ENCODE results near the gene S1PR3.

S1PR3 gene

DNA sequence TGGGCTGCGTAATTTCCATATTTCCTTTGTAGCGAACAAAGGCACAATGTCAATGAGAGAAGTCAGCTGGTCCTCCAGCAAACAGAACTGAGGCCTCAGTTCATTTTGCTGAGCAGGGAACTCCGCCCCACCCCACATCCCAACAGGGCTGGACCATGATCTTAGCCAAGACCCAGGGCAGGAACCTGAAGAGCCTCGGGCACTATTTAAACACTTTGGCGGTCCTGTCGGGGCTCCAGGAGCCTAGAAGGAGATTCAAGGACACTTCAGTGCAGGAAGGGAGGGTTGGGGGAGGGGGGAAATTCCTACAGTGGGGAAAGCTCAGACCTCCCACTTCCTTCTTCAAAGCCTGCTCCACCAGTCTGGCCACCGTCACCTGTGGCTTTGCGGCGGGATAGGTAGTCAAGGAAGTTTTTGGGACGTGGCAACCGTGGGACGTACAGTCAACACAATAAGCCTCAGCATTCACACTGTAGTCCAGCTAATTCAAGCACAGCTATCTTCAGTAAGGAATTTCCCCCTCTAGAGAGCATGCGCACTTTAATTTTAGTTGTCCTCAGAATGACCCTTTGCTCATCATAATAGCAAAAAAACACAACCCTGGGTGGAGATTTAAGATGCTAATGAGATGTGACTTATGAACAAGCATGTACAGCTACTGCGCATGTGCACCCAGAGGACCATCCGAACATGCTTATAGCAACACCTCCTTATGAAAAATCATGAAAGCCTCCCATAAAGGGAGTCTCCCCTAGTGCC, 30.9 kb downstream of the S1PR3 start:
- H3K27ac ChIP-seq (ENCODE audit: low read depth, low read length): peak overlapping the region; percentile 16

DNA sequence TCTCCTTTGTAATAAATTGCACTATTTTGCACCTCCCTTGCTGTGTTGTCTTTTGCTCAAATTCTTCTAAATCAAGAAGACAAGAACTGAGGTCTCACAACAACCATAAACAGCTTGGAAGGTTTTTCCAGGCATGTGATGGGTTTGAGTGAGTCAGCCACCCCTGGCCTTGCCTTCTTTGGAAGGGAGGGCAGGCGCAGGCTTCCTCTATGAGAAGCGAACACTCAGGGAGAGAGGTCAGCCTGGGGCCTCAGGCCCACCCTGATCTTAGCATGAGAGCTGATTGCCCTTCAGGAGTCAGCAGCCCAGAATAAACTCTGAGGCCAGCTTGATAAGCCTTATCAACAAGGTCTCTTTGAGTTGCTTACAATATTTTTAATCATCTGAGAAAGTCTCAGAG, 31.6 kb downstream of the S1PR3 start:
- Histone ChIP-seq H3K27ac (ENCODE audit: low read depth, low read length) (peak overlapping the region; percentile 0), H3K9ac (ENCODE audit: low read length) (no peak overlapping the region), H3K4me3 (ENCODE audit: low read length) (no peak overlapping the region), H3K4me1 (ENCODE audit: control insufficient read depth, insufficient read depth, low read length) (peaks cover 13% of the 10 kb centered on the region), H3K36me3 (ENCODE audit: control insufficient read depth, insufficient read depth, low read length) (no peaks in the 10 kb centered on the region), H3K27me3 (ENCODE audit: control insufficient read depth, insufficient read depth, low read length) (no peaks in the 10 kb centered on the region)

More for the DNA sequence above, 30.9 kb downstream of the S1PR3 start:
- Histone ChIP-seq H3K4me3 (ENCODE audit: low read length) (peak overlapping the region; percentile 21), H3K27me3 (ENCODE audit: control insufficient read depth, insufficient read depth, low read length) (no peaks in the 10 kb centered on the region), H3K9ac (ENCODE audit: low read length) (no peak overlapping the region), H3K36me3 (ENCODE audit: control insufficient read depth, insufficient read depth, low read length) (no peaks in the 10 kb centered on the region), H3K4me1 (ENCODE audit: control insufficient read depth, insufficient read depth, low read length) (peaks cover 13% of the 10 kb centered on the region)

DNA sequence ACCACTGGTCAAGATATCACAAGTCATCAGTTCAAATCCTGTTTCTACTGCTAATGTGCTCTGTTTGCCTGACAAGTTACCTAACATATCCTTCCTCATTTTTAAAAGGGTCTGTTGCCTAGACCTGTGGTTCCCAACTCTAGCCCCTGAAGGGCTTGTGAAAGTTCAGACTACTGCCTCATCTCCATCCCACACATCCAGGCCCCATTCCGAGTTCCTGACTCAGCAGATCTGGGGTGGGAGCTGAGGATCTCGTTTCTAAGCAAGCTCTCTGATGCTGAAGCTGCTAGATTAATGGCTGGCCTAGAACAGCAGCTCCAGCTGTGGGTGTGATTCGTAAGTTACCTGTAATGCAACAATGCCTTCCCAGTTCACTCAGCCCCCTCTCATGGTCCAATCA, 32.5 kb downstream of the S1PR3 start:
- Histone ChIP-seq H3K36me3 (ENCODE audit: control insufficient read depth, insufficient read depth, low read length) (no peaks in the 10 kb centered on the region), H3K9ac (ENCODE audit: low read length) (no peak overlapping the region), H3K4me1 (ENCODE audit: control insufficient read depth, insufficient read depth, low read length) (peaks cover 13% of the 10 kb centered on the region), H3K27me3 (ENCODE audit: control insufficient read depth, insufficient read depth, low read length) (no peaks in the 10 kb centered on the region), H3K4me3 (ENCODE audit: low read length) (no peak overlapping the region), H3K27ac (ENCODE audit: low read depth, low read length) (no peak overlapping the region)

DNA sequence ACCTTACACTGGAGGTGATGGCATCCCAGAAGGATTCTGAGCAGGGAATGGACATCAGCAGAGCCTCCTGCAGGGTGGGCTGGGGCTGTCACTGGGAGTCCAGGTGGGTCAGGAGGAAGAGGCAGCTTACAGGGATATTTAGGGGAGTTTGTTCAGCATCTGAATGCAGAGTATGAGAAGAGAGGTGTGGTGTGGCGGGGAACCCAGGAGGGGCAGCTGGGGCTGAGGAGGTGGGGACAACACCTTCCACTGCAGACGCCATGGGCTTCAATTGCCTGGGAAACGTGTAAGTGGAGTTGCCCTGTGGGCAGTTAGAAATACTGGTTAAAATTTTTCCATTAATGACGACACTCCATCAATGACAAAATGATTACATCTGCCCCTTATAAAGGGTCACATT, 33.5 kb downstream of the S1PR3 start:
- Histone ChIP-seq H3K4me1 (ENCODE audit: control insufficient read depth, insufficient read depth, low read length) (peaks cover 13% of the 10 kb centered on the region), H3K4me3 (ENCODE audit: low read length) (no peak overlapping the region), H3K9ac (ENCODE audit: low read length) (no peak overlapping the region), H3K27ac (ENCODE audit: low read depth, low read length) (no peak overlapping the region), H3K36me3 (ENCODE audit: control insufficient read depth, insufficient read depth, low read length) (no peaks in the 10 kb centered on the region), H3K27me3 (ENCODE audit: control insufficient read depth, insufficient read depth, low read length) (no peaks in the 10 kb centered on the region)

DNA sequence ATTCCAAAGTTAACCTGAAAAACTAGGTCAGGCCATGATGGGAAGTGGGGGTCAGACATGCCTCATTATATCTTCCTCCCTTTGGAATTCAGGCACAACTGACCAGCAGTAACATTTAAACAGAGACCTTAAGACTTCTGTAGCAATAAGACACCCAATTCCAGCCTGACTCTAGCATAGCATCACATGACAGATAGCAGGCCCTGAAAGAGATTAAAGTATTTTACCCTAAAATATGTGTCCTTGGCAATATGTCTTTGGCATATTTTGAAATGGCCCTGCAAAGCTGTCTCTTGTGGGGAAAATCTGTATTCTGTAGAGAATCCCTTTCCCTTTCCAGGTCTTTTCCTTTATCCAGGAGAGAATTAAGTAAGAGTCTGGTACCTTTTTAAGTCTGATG, 34.3 kb downstream of the S1PR3 start:
- Histone ChIP-seq H3K4me3 (ENCODE audit: low read length) (no peak overlapping the region), H3K9ac (ENCODE audit: low read length) (no peak overlapping the region), H3K36me3 (ENCODE audit: control insufficient read depth, insufficient read depth, low read length) (no peaks in the 10 kb centered on the region), H3K27ac (ENCODE audit: low read depth, low read length) (no peak overlapping the region), H3K4me1 (ENCODE audit: control insufficient read depth, insufficient read depth, low read length) (peaks cover 13% of the 10 kb centered on the region), H3K27me3 (ENCODE audit: control insufficient read depth, insufficient read depth, low read length) (no peaks in the 10 kb centered on the region)

DNA sequence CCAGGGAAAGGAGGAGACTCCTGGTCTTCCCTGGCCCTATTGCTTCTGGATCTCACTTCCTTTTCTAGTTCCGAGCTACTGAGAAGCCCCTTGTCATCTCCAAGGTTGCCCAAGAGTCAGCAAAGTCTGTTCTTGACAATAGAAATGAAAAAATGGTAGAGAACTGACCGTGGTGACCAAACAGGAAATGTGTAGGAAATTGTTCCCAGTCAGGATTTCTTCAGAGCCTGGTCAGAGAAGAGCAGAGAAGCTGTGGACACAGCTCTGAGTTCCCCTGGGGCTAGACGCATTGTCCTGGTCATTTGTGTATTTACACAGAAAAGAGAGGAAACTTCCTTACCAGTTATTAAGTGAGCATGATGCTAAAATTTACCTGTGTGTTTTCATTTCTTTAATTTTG, 35.6 kb downstream of the S1PR3 start:
- no peak overlapping the region for H3K27ac ChIP-seq (ENCODE audit: low read depth, low read length)

DNA sequence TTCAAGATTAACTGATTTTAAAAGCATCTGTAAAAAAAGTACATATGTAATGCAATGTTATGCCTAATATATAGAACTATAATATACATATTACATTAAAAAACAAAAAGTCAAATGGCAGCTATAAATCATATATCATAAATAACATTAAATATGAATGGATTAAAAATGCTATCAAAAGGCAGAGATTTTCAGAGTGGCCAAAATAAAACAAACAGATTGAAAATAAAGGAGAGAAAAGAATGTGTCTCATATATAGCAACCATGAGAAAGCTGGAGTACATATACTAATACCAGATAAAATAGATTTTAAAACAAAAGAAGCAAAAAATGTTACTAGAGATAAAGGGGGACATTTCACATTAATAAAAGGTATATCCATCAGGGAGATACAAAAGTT, 38.5 kb downstream of the S1PR3 start:
- H3K9ac ChIP-seq (ENCODE audit: low read length): no peak overlapping the region
- no peaks in the 10 kb centered on the region for H3K36me3 ChIP-seq (ENCODE audit: control insufficient read depth, insufficient read depth, low read length)
- no peaks in the 10 kb centered on the region for H3K4me1 ChIP-seq (ENCODE audit: control insufficient read depth, insufficient read depth, low read length)
- H3K4me3 ChIP-seq (ENCODE audit: low read length): no peak overlapping the region
- H3K27ac ChIP-seq (ENCODE audit: low read depth, low read length): no peak overlapping the region
- no peaks in the 10 kb centered on the region for H3K27me3 ChIP-seq (ENCODE audit: control insufficient read depth, insufficient read depth, low read length)

More for the DNA sequence above, 35.6 kb downstream of the S1PR3 start:
- Histone ChIP-seq H3K36me3 (ENCODE audit: control insufficient read depth, insufficient read depth, low read length) (no peaks in the 10 kb centered on the region), H3K9ac (ENCODE audit: low read length) (no peak overlapping the region), H3K4me1 (ENCODE audit: control insufficient read depth, insufficient read depth, low read length) (peaks cover 7% of the 10 kb centered on the region), H3K4me3 (ENCODE audit: low read length) (no peak overlapping the region), H3K27me3 (ENCODE audit: control insufficient read depth, insufficient read depth, low read length) (no peaks in the 10 kb centered on the region)

DNA sequence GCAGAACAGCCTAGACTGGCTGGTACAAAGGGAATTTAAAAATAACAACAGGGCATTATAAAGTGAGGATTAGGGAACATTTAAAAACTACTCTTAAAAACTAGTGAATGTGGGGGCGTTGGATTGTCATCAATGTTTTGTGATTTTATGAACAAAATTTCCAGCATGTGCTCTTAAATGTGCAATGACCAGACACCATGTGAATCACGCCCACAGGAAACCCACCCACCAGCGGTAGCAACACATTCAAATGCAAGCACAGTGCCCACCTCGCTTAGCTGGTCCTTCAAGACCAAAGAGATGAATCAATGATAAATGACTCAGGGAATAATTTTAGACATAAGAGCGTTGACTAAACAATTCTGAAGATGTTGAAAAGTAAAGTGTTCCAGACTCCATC, 40.9 kb downstream of the S1PR3 start:
- Histone ChIP-seq H3K27me3 (ENCODE audit: control insufficient read depth, insufficient read depth, low read length) (no peaks in the 10 kb centered on the region), H3K27ac (ENCODE audit: low read depth, low read length) (no peak overlapping the region), H3K36me3 (ENCODE audit: control insufficient read depth, insufficient read depth, low read length) (no peaks in the 10 kb centered on the region), H3K4me3 (ENCODE audit: low read length) (no peak overlapping the region), H3K9ac (ENCODE audit: low read length) (no peak overlapping the region), H3K4me1 (ENCODE audit: control insufficient read depth, insufficient read depth, low read length) (peaks cover under 1% of the 10 kb centered on the region)

DNA sequence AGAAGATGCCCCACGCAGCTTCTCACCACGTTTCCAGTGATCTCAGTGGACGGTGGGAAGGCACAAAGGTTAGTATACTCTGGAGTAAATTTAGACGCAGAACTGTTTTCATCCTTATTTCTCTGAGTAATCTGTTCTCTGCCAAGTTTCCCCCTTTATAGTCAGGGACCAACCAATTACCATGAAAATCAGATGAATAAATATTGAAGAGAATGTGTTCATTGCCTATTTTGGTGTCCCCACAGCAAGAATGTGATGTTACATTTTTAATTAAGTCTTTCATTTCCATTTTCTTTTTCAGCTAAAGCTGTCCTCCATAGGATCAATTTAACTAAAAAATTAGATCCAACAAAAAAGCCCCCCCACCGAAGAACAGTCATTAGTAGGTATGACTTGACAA, 41.4 kb downstream of the S1PR3 start:
- peaks cover 4% of the 10 kb centered on the region for H3K4me1 ChIP-seq (ENCODE audit: control insufficient read depth, insufficient read depth, low read length)
- H3K27me3 ChIP-seq (ENCODE audit: control insufficient read depth, insufficient read depth, low read length): no peaks in the 10 kb centered on the region
- H3K9ac ChIP-seq (ENCODE audit: low read length): no peak overlapping the region
- H3K27ac ChIP-seq (ENCODE audit: low read depth, low read length): no peak overlapping the region
- no peaks in the 10 kb centered on the region for H3K36me3 ChIP-seq (ENCODE audit: control insufficient read depth, insufficient read depth, low read length)
- no peak overlapping the region for H3K4me3 ChIP-seq (ENCODE audit: low read length)

DNA sequence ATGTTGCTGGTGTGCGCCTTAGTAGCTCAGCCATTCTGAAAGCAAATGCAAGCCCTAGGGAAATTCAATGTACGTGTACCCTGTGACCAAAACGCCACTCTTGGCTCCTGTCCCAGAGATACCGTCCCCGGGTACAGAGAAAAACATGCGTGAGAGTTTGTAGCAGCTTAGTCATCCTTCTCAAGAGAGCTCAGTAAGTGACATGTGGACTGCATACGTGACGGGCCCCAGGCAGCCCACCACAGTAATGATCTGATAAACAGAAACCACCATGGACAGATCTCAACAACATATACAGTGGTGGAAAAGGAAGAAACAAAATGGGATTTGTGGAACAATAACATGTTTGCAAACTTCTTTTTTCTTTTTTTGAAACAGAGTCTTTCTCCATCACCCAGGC, 45.1 kb downstream of the S1PR3 start:
- no peak overlapping the region for H3K9ac ChIP-seq (ENCODE audit: low read length)
- no peaks in the 10 kb centered on the region for H3K27me3 ChIP-seq (ENCODE audit: control insufficient read depth, insufficient read depth, low read length)
- H3K27ac ChIP-seq (ENCODE audit: low read depth, low read length): no peak overlapping the region
- no peaks in the 10 kb centered on the region for H3K36me3 ChIP-seq (ENCODE audit: control insufficient read depth, insufficient read depth, low read length)
- peaks cover 4% of the 10 kb centered on the region for H3K4me1 ChIP-seq (ENCODE audit: control insufficient read depth, insufficient read depth, low read length)
- no peak overlapping the region for H3K4me3 ChIP-seq (ENCODE audit: low read length)

DNA sequence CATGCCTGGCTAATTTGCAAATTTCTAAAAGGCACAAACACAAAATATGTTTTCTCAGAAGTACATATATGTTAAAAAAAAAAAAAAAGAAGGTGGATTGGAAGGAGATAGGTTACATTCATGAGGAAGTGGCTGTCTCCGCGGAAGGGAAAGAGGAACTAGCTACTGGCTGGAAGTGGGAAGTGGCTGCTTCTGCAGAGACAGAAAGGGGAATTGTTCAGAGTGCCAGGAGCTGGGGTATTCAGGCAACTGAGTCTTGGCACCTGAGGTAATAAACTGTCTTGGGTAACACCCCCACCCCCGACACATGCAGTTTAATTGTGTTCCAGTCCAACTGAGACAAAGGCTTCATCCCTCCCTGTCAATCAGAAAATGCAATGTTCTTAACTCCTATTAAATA, 45.6 kb downstream of the S1PR3 start:
- no peak overlapping the region for H3K27ac ChIP-seq (ENCODE audit: low read depth, low read length)
- H3K9ac ChIP-seq (ENCODE audit: low read length): no peak overlapping the region
- H3K36me3 ChIP-seq (ENCODE audit: control insufficient read depth, insufficient read depth, low read length): no peaks in the 10 kb centered on the region
- H3K4me1 ChIP-seq (ENCODE audit: control insufficient read depth, insufficient read depth, low read length): peaks cover 4% of the 10 kb centered on the region
- H3K4me3 ChIP-seq (ENCODE audit: low read length): no peak overlapping the region
- no peaks in the 10 kb centered on the region for H3K27me3 ChIP-seq (ENCODE audit: control insufficient read depth, insufficient read depth, low read length)

DNA sequence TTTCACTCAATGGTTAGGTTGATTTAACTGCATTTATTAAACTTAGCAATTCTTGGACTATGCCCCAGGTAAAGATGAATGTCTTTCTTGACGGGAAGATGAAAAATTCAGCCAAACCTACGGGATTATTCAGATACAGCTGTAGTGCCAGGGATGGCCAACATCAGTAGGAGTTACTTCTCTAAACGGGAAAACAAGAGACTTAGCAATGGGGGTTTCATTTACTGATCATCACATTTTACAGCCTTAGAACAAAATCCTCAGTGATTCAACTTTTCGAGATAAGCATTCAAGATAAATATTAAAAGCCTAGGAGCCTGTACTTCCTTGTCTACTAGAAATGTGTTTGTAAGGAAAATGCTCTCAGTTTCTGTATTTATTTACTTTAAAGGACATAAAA, 46.1 kb downstream of the S1PR3 start:
- Histone ChIP-seq H3K36me3 (ENCODE audit: control insufficient read depth, insufficient read depth, low read length) (no peaks in the 10 kb centered on the region), H3K4me3 (ENCODE audit: low read length) (no peak overlapping the region), H3K4me1 (ENCODE audit: control insufficient read depth, insufficient read depth, low read length) (peaks cover 4% of the 10 kb centered on the region), H3K9ac (ENCODE audit: low read length) (no peak overlapping the region), H3K27ac (ENCODE audit: low read depth, low read length) (no peak overlapping the region), H3K27me3 (ENCODE audit: control insufficient read depth, insufficient read depth, low read length) (no peaks in the 10 kb centered on the region)

DNA sequence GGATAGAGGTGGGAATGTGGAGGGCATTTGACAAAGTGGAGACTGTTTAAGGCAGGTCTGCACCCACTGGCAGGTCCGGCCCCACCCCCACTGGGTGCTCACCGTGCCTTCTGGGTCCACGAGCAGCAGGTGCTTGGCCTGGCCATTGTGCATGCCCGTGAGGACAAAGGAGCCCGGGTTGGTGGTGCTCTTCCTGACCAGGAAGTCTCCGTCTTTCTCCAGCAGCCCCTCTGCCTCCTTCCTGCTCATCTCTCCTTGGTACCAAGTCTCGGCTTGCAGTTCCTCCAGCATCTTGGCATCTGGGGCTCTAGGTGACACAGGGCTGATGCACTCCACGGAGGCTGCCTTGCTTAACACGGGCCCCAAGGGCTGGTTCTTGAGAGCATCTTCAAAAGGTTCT, 46.6 kb downstream of the S1PR3 start:
- H3K4me3 ChIP-seq (ENCODE audit: low read length): no peak overlapping the region
- H3K4me1 ChIP-seq (ENCODE audit: control insufficient read depth, insufficient read depth, low read length): peaks cover 4% of the 10 kb centered on the region
- no peaks in the 10 kb centered on the region for H3K36me3 ChIP-seq (ENCODE audit: control insufficient read depth, insufficient read depth, low read length)
- no peak overlapping the region for H3K9ac ChIP-seq (ENCODE audit: low read length)
- H3K27me3 ChIP-seq (ENCODE audit: control insufficient read depth, insufficient read depth, low read length): no peaks in the 10 kb centered on the region
- peak overlapping the region; percentile 8 for H3K27ac ChIP-seq (ENCODE audit: low read depth, low read length)
